ENCODE measurements around the gene RAB11A.

The RAB11A gene

GRCh38 chr15:65832549-65833364 is 36.5 kb upstream of the RAB11A start:
- TF ChIP-seq ZNF565 (CRISPR knock-in tag; conservative IDR thresholded peaks at IDR 0.05; ENCODE audit: low read depth) (no peak), TOX (CRISPR knock-in tag; IDR thresholded peaks at IDR 0.05; ENCODE audit: borderline replicate concordance) (no peak), CSDC2 (CRISPR knock-in tag; IDR thresholded peaks at IDR 0.05) (no peak), ISL1 (CRISPR knock-in tag; IDR thresholded peaks at IDR 0.05) (peak; percentile 23; the same call in 1 of the 2 replicates), RARB (CRISPR knock-in tag; IDR thresholded peaks at IDR 0.05) (no peak)

DNA sequence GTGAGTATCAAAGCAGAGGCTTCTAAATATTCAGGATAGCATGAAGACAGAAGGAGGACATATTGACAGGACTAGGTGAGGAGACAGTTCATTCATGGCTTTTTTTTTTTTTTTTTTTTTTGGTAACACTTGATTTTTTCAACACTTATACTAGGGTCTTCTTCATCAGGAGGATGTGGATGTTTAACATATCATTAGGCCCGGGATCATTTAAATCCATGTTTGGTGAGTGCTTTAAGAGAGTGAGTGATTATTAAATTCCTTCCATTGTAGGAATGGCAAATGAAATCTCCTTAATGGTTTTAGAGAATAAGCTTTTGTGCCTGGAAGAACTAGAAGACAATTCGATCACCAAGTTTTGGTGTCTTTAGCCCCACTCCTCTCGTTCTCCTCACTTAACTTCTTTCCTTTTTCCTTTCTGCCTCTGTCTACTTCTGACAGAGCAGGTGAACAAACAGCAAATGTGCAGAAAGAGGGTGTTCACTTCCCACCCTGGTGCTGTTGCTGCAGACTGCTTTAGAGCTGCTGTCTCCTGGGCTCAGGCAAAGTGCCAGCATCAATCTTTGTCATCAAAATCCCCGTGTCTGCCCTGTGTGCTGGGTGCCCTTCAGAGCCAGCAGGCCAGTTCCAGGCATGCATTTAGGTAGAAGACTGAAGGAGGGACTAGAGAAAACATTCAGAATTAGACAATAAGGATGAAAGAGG is 35.6 kb upstream of the RAB11A start:
- TF ChIP-seq PPARA (CRISPR knock-in tag; IDR thresholded peaks at IDR 0.05; ENCODE audit: borderline replicate concordance) (no peak), CREB5 (CRISPR knock-in tag; IDR thresholded peaks at IDR 0.05; ENCODE audit: low read depth) (no peak), ISL1 (CRISPR knock-in tag; IDR thresholded peaks at IDR 0.05) (no peak), OSR1 (CRISPR knock-in tag; IDR thresholded peaks at IDR 0.05) (no peak), ZC3H10 (CRISPR knock-in tag; IDR thresholded peaks at IDR 0.05) (no peak), ARNTL (CRISPR knock-in tag; IDR thresholded peaks at IDR 0.05; ENCODE audit: borderline replicate concordance, low read depth) (no peak), GLIS3 (CRISPR knock-in tag; IDR thresholded peaks at IDR 0.05) (no peak), RARB (CRISPR knock-in tag; IDR thresholded peaks at IDR 0.05) (no peak), ZNF70 (CRISPR knock-in tag; IDR thresholded peaks at IDR 0.05) (no peak), BACH2 (CRISPR knock-in tag; IDR thresholded peaks at IDR 0.05; ENCODE audit: borderline replicate concordance) (no peak)

More at GRCh38 chr15:65832549-65833364, 36.5 kb upstream of the RAB11A start:
- ATAC-seq, result peak; percentile 85

GRCh38 chr15:65834603-65835282 is 34.5 kb upstream of the RAB11A start:
- no peak for ATAC-seq
- no peak for TF ChIP-seq BACH2 (CRISPR knock-in tag; IDR thresholded peaks at IDR 0.05; ENCODE audit: borderline replicate concordance)
- TF ChIP-seq, protein P1, sequence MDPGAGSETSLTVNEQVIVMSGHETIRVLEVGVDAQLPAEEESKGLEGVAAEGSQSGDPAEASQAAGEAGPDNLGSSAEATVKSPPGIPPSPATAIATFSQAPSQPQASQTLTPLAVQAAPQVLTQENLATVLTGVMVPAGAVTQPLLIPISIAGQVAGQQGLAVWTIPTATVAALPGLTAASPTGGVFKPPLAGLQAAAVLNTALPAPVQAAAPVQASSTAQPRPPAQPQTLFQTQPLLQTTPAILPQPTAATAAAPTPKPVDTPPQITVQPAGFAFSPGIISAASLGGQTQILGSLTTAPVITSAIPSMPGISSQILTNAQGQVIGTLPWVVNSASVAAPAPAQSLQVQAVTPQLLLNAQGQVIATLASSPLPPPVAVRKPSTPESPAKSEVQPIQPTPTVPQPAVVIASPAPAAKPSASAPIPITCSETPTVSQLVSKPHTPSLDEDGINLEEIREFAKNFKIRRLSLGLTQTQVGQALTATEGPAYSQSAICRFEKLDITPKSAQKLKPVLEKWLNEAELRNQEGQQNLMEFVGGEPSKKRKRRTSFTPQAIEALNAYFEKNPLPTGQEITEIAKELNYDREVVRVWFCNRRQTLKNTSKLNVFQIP (CRISPR knock-in tag; IDR thresholded peaks at IDR 0.05; ENCODE audit: borderline replicate concordance, low read depth), result no peak
- TF ChIP-seq PATZ1 (CRISPR knock-in tag; IDR thresholded peaks at IDR 0.05; ENCODE audit: borderline replicate concordance), result no peak
- no peak for TF ChIP-seq TCF4 (CRISPR knock-in tag; IDR thresholded peaks at IDR 0.05; ENCODE audit: borderline replicate concordance)
- no peak for TF ChIP-seq TOX (CRISPR knock-in tag; IDR thresholded peaks at IDR 0.05; ENCODE audit: borderline replicate concordance)
- no peak for TF ChIP-seq OSR1 (CRISPR knock-in tag; IDR thresholded peaks at IDR 0.05)
- TF ChIP-seq, protein P2, sequence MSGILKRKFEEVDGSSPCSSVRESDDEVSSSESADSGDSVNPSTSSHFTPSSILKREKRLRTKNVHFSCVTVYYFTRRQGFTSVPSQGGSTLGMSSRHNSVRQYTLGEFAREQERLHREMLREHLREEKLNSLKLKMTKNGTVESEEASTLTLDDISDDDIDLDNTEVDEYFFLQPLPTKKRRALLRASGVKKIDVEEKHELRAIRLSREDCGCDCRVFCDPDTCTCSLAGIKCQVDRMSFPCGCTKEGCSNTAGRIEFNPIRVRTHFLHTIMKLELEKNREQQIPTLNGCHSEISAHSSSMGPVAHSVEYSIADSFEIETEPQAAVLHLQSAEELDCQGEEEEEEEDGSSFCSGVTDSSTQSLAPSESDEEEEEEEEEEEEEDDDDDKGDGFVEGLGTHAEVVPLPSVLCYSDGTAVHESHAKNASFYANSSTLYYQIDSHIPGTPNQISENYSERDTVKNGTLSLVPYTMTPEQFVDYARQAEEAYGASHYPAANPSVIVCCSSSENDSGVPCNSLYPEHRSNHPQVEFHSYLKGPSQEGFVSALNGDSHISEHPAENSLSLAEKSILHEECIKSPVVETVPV (CRISPR knock-in tag; IDR thresholded peaks at IDR 0.05), result no peak
- no peak for TF ChIP-seq ZNF8 (CRISPR knock-in tag; IDR thresholded peaks at IDR 0.05)
- no peak for TF ChIP-seq ZFP3 (CRISPR knock-in tag; IDR thresholded peaks at IDR 0.05)
- no peak for TF ChIP-seq SNAI2 (CRISPR knock-in tag; IDR thresholded peaks at IDR 0.05)
- no peak for TF ChIP-seq ZFP30 (CRISPR knock-in tag; IDR thresholded peaks at IDR 0.05)
- TF ChIP-seq ZC3H10 (CRISPR knock-in tag; IDR thresholded peaks at IDR 0.05), result no peak
- TF ChIP-seq TSHZ2 (CRISPR knock-in tag; IDR thresholded peaks at IDR 0.05), result no peak
- no peak for TF ChIP-seq ESRRG (CRISPR knock-in tag; IDR thresholded peaks at IDR 0.05)
- no peak for TF ChIP-seq CREB5 (CRISPR knock-in tag; IDR thresholded peaks at IDR 0.05; ENCODE audit: low read depth)
- no peak for TF ChIP-seq PPARA (CRISPR knock-in tag; IDR thresholded peaks at IDR 0.05; ENCODE audit: borderline replicate concordance)
- TF ChIP-seq RARB (CRISPR knock-in tag; IDR thresholded peaks at IDR 0.05), result no peak
- no peak for TF ChIP-seq ARNTL (CRISPR knock-in tag; IDR thresholded peaks at IDR 0.05; ENCODE audit: borderline replicate concordance, low read depth)
- no peak for TF ChIP-seq CSDC2 (CRISPR knock-in tag; IDR thresholded peaks at IDR 0.05)

More for the DNA sequence above, 35.6 kb upstream of the RAB11A start:
- ATAC-seq, result peak; percentile 12; the same call in 1 of the 3 replicates

Measured in SK-N-SH treated with all-trans-retinoic acid at 6 μM for 48 hours (cell line).